ENCODE measurements around the gene CFAP46. TPM values are rescaled to one million over a fixed set of nuclear protein-coding genes. Genes with fewer than 3 reads are reported as not detected.

Gene CFAP46
- total and polyA plus RNA-seq, 2 experiments from 2014 or later: 2.2 to 2.4 TPM

GRCh38 chr10:132816718-132817117 lies 125.7 kb downstream of the CFAP46 start:
- Histone ChIP-seq H3K4me2 (no peak overlapping the region), H3K27ac (no peak overlapping the region), H2AFZ (no peak overlapping the region), H4K20me1 (ENCODE audit: insufficient read depth, poor library complexity, severe bottlenecking) (no peaks in the 10 kb centered on the region), H3K4me1 (ENCODE audit: insufficient read depth) (no peaks in the 10 kb centered on the region), H3K9me3 (ENCODE audit: low read depth) (no peaks in the 10 kb centered on the region), H3K36me3 (replicated peaks; ENCODE audit: insufficient read depth, low read depth) (no peaks in the 10 kb centered on the region), H3K79me2 (no peaks in the 10 kb centered on the region), H3K27me3 (no peaks in the 10 kb centered on the region), H3K4me3 (no peak overlapping the region), H3K9me2 (replicated peaks; ENCODE audit: insufficient read depth) (no peaks in the 10 kb centered on the region)
- 88% methylated on average over 12 of the region's 12 CpGs for WGBS (ENCODE audit: low lambda C conversion rate, missing lambda C conversion rate)
- no peak for DNase-seq (ENCODE audit: low spot score)
- TF ChIP-seq EZH2phosphoT487 (IDR thresholded peaks at IDR 0.05; ENCODE audit: low read depth, severe bottlenecking, unreplicated experiment) (no peak), CTCF (IDR thresholded peaks at IDR 0.05; ENCODE audit: poor library complexity) (no peak), EZH2 (IDR thresholded peaks at IDR 0.05; ENCODE audit: borderline replicate concordance) (no peak)

GRCh38 chr10:132815168-132815857 lies 127.1 kb downstream of the CFAP46 start:
- Histone ChIP-seq H3K79me2 (no peaks in the 10 kb centered on the region), H3K36me3 (replicated peaks; ENCODE audit: insufficient read depth, low read depth) (no peaks in the 10 kb centered on the region), H2AFZ (no peak overlapping the region), H3K27me3 (no peaks in the 10 kb centered on the region), H3K4me1 (ENCODE audit: insufficient read depth) (no peaks in the 10 kb centered on the region), H3K4me3 (no peak overlapping the region), H3K9me2 (replicated peaks; ENCODE audit: insufficient read depth) (no peaks in the 10 kb centered on the region), H3K27ac (no peak overlapping the region), H3K4me2 (no peak overlapping the region), H3K9me3 (ENCODE audit: low read depth) (no peaks in the 10 kb centered on the region), H4K20me1 (ENCODE audit: insufficient read depth, poor library complexity, severe bottlenecking) (no peaks in the 10 kb centered on the region)
- DNase-seq (ENCODE audit: low spot score): no peak
- TF ChIP-seq CTCF (IDR thresholded peaks at IDR 0.05; ENCODE audit: poor library complexity): no peak
- no peak for TF ChIP-seq EZH2 (IDR thresholded peaks at IDR 0.05; ENCODE audit: borderline replicate concordance)
- no peak for TF ChIP-seq EZH2phosphoT487 (IDR thresholded peaks at IDR 0.05; ENCODE audit: low read depth, severe bottlenecking, unreplicated experiment)
- 80% methylated on average over 18 of the region's 18 CpGs for WGBS (ENCODE audit: low lambda C conversion rate, missing lambda C conversion rate)

GRCh38 chr10:132814469-132814856 lies 127.9 kb downstream of the CFAP46 start:
- H3K9me3 ChIP-seq (ENCODE audit: low read depth): no peaks in the 10 kb centered on the region
- H2AFZ ChIP-seq: no peak overlapping the region
- H3K79me2 ChIP-seq: no peaks in the 10 kb centered on the region
- no peaks in the 10 kb centered on the region for H3K4me1 ChIP-seq (ENCODE audit: insufficient read depth)
- no peak for TF ChIP-seq EZH2 (IDR thresholded peaks at IDR 0.05; ENCODE audit: borderline replicate concordance)
- H3K9me2 ChIP-seq (replicated peaks; ENCODE audit: insufficient read depth): no peaks in the 10 kb centered on the region
- no peaks in the 10 kb centered on the region for H3K27me3 ChIP-seq
- no peaks in the 10 kb centered on the region for H3K36me3 ChIP-seq (replicated peaks; ENCODE audit: insufficient read depth, low read depth)
- no peak overlapping the region for H3K4me3 ChIP-seq
- H4K20me1 ChIP-seq (ENCODE audit: insufficient read depth, poor library complexity, severe bottlenecking): no peaks in the 10 kb centered on the region
- DNase-seq (ENCODE audit: low spot score): no peak
- 94% methylated on average over 14 of the region's 16 CpGs for WGBS (ENCODE audit: low lambda C conversion rate, missing lambda C conversion rate)
- no peak overlapping the region for H3K4me2 ChIP-seq
- no peak overlapping the region for H3K27ac ChIP-seq

- TF ChIP-seq CTCF (IDR thresholded peaks at IDR 0.05; ENCODE audit: poor library complexity) (no peak), EZH2phosphoT487 (IDR thresholded peaks at IDR 0.05; ENCODE audit: low read depth, severe bottlenecking, unreplicated experiment) (no peak), EZH2 (IDR thresholded peaks at IDR 0.05; ENCODE audit: borderline replicate concordance) (no peak)
- Histone ChIP-seq H3K9me3 (ENCODE audit: low read depth) (no peaks in the 10 kb centered on the region), H3K27me3 (no peaks in the 10 kb centered on the region), H3K4me1 (ENCODE audit: insufficient read depth) (no peaks in the 10 kb centered on the region), H3K4me3 (no peak overlapping the region), H4K20me1 (ENCODE audit: insufficient read depth, poor library complexity, severe bottlenecking) (no peaks in the 10 kb centered on the region), H3K4me2 (no peak overlapping the region), H3K27ac (no peak overlapping the region), H3K36me3 (replicated peaks; ENCODE audit: insufficient read depth, low read depth) (no peaks in the 10 kb centered on the region), H3K9me2 (replicated peaks; ENCODE audit: insufficient read depth) (no peaks in the 10 kb centered on the region), H3K79me2 (no peaks in the 10 kb centered on the region), H2AFZ (no peak overlapping the region)
- no peak for DNase-seq (ENCODE audit: low spot score)
- WGBS (ENCODE audit: low lambda C conversion rate, missing lambda C conversion rate): 86% methylated on average over 21 of the region's 28 CpGs
These were observed 128.6 kb downstream of the CFAP46 start for GRCh38 chr10:132813560-132814468.

Measured in hepatocyte (in vitro differentiated cells).